DOHH2 (cell line): ENCODE data around the gene SLC38A9.

ENCODE experiments used
- H3F3A ChIP-seq: fragments of 200-600 bp; sonication (generic), shearing (Covaris generic); 2 replicates; pipeline ENCODE4 v1.6.0; 2016; ENCODE audit warnings: antibody characterized with exemption, mild to moderate bottlenecking; ENCODE audit not compliant: control insufficient read depth, insufficient read depth
- H3K27ac ChIP-seq: fragments of 200-600 bp; sonication (generic); 2 replicates; pipeline ENCODE4 v1.5.1; 2014; ENCODE audit warnings: low read depth, mild to moderate bottlenecking, low read length, moderate library complexity
- H3K27me3 ChIP-seq: fragments of 200-600 bp; sonication (generic); 2 replicates; pipeline ENCODE4 v1.6.1; 2014; ENCODE audit warnings: mild to moderate bottlenecking, low read length, mixed read lengths; ENCODE audit not compliant: control insufficient read depth
- H3K36me3 ChIP-seq: fragments of 200-600 bp; sonication (generic); 2 replicates; pipeline ENCODE4 v1.6.1; 2014; ENCODE audit warnings: mild to moderate bottlenecking, low read length, moderate library complexity, mixed read lengths; ENCODE audit not compliant: control insufficient read depth
- H3K4me1 ChIP-seq: fragments of 200-600 bp; sonication (generic); 2 replicates; pipeline ENCODE4 v1.6.1; 2014; ENCODE audit warnings: mild to moderate bottlenecking, low read length, mixed read lengths; ENCODE audit not compliant: control insufficient read depth
- H3K4me2 ChIP-seq: fragments of 200-600 bp; sonication (generic); 2 replicates; pipeline ENCODE4 v1.6.0; 2014; ENCODE audit warnings: mild to moderate bottlenecking, low read length, moderate library complexity
- H3K4me3 ChIP-seq: fragments of 200-600 bp; sonication (generic); 2 replicates; pipeline ENCODE4 v1.5.1; 2014; ENCODE audit warnings: mild to moderate bottlenecking, low read length, mixed read lengths
- H3K79me2 ChIP-seq: fragments of 200-600 bp; sonication (generic); 2 replicates; pipeline ENCODE4 v1.6.1; 2014; ENCODE audit warnings: mild to moderate bottlenecking, low read length, mixed read lengths; ENCODE audit not compliant: control insufficient read depth
- H3K9me2 ChIP-seq: fragments of 200-600 bp; sonication (generic); replicated peaks from 2 replicates; pipeline ENCODE4 v1.6.1; 2014; ENCODE audit warnings: mild to moderate bottlenecking, low read length, mixed read lengths; ENCODE audit not compliant: control insufficient read depth
- H3K9me3 ChIP-seq: fragments of 200-600 bp; sonication (generic); 2 replicates; pipeline ENCODE4 v1.6.1; 2014; ENCODE audit warnings: antibody characterized with exemption, low read length, mixed read lengths; ENCODE audit not compliant: control insufficient read depth, insufficient read depth
- H4K20me1 ChIP-seq: fragments of 200-600 bp; sonication (generic); 2 replicates; pipeline ENCODE4 v1.6.0; 2014; ENCODE audit warnings: low read depth, mild to moderate bottlenecking, antibody characterized with exemption, low read length, moderate library complexity; ENCODE audit not compliant: control insufficient read depth, insufficient read depth
- EZH2phosphoT487 ChIP-seq: fragments of 200-600 bp; sonication (generic); IDR thresholded peaks from 2 replicates; pipeline ENCODE4 v1.6.1; 2017; ENCODE audit warnings: borderline replicate concordance, mild to moderate bottlenecking, antibody characterized with exemption, low read length, moderate library complexity, mixed read lengths
- TF ChIP-seq, protein P1 (sequence below): fragments of 200-600 bp; sonication (generic); IDR thresholded peaks from one replicate; pipeline ENCODE4 v1.5.1; 2014; ENCODE audit warnings: antibody characterized with exemption, mild to moderate bottlenecking, low read depth, low read length; ENCODE audit not compliant: poor library complexity, severe bottlenecking

SLC38A9 gene

GRCh38 chr5:55645304-55645703, 66.8 kb downstream of the SLC38A9 start:
- peaks cover 9% of the 10 kb centered on the region; the same call in 1 of the 2 replicates for H3K36me3 ChIP-seq
- TF ChIP-seq, protein P1, sequence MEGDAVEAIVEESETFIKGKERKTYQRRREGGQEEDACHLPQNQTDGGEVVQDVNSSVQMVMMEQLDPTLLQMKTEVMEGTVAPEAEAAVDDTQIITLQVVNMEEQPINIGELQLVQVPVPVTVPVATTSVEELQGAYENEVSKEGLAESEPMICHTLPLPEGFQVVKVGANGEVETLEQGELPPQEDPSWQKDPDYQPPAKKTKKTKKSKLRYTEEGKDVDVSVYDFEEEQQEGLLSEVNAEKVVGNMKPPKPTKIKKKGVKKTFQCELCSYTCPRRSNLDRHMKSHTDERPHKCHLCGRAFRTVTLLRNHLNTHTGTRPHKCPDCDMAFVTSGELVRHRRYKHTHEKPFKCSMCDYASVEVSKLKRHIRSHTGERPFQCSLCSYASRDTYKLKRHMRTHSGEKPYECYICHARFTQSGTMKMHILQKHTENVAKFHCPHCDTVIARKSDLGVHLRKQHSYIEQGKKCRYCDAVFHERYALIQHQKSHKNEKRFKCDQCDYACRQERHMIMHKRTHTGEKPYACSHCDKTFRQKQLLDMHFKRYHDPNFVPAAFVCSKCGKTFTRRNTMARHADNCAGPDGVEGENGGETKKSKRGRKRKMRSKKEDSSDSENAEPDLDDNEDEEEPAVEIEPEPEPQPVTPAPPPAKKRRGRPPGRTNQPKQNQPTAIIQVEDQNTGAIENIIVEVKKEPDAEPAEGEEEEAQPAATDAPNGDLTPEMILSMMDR, result no peak
- no peak for TF ChIP-seq EZH2phosphoT487
- H3K27ac ChIP-seq, result no peak overlapping the region

GRCh38 chr5:55638455-55638854, 73.7 kb downstream of the SLC38A9 start:
- Histone ChIP-seq H3K27me3 (no peaks in the 10 kb centered on the region), H3F3A (no peaks in the 10 kb centered on the region)

More at GRCh38 chr5:55645304-55645703, 66.8 kb downstream of the SLC38A9 start:
- H3K9me2 ChIP-seq, result no peaks in the 10 kb centered on the region
- H3K4me1 ChIP-seq, result no peaks in the 10 kb centered on the region
- no peak overlapping the region for H3K4me2 ChIP-seq
- H3K79me2 ChIP-seq, result no peaks in the 10 kb centered on the region
- no peaks in the 10 kb centered on the region for H3K9me3 ChIP-seq
- no peaks in the 10 kb centered on the region for H3F3A ChIP-seq
- no peak overlapping the region for H3K4me3 ChIP-seq
- no peaks in the 10 kb centered on the region for H4K20me1 ChIP-seq
- H3K27me3 ChIP-seq, result no peaks in the 10 kb centered on the region

DNA sequence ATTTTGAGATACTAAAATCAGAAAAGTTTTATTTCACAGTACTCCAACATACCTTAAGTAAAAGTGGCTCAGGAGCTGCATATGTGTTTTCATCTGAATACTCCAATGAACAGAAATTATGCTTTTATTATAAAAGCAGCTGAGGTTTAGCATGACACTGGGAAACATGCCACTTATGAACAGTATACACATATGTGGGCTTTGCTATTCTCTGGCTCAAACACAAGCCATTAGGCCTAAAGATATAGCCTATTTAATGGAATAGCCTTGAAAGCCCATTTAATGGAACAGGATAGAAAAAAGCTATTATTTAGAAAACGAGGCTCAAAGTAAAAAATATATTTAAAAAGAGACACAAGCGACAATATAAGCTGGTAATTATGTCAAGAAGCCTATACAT, 74.1 kb downstream of the SLC38A9 start:
- TF ChIP-seq, protein P1, result no peak
- TF ChIP-seq EZH2phosphoT487, result no peak
- Histone ChIP-seq H3K9me3 (no peaks in the 10 kb centered on the region), H3K79me2 (no peaks in the 10 kb centered on the region), H4K20me1 (no peaks in the 10 kb centered on the region), H3K4me3 (no peak overlapping the region), H3K4me2 (no peak overlapping the region), H3K36me3 (0 out of 2 replicates have a peak, but pooled peaks cover 2% of the 10 kb centered on the region), H3K9me2 (no peaks in the 10 kb centered on the region), H3K27me3 (no peaks in the 10 kb centered on the region), H3K27ac (no peak overlapping the region), H3K4me1 (no peaks in the 10 kb centered on the region), H3F3A (no peaks in the 10 kb centered on the region)

More at GRCh38 chr5:55638455-55638854, 73.7 kb downstream of the SLC38A9 start:
- Histone ChIP-seq H3K9me2 (no peaks in the 10 kb centered on the region), H3K4me2 (no peak overlapping the region), H3K4me1 (no peaks in the 10 kb centered on the region), H3K79me2 (no peaks in the 10 kb centered on the region), H3K9me3 (no peaks in the 10 kb centered on the region), H3K27ac (no peak overlapping the region), H4K20me1 (no peaks in the 10 kb centered on the region), H3K4me3 (no peak overlapping the region), H3K36me3 (0 out of 2 replicates have a peak, but pooled peaks cover 2% of the 10 kb centered on the region)
- TF ChIP-seq EZH2phosphoT487, result no peak
- TF ChIP-seq, protein P1, result no peak
